Endothelial cell (in vitro differentiated cells): ENCODE results near the gene VDR. TPM values are rescaled to one million over a fixed set of nuclear protein-coding genes. Genes with fewer than 3 reads are reported as not detected.
A peak's percentile ranks its signal among the peaks of the same experiment; 100 is the strongest.

Experiments used
- DNase-seq: peaks from one replicate; pipeline ENCODE4 v3.0.0; 2021; ENCODE audit warnings: low spot score
- H3K27ac Mint-ChIP-seq: one replicate; pipeline ENCODE4 v1.8.0; 2021; ENCODE audit warnings: mixed read lengths, inconsistent platforms; ENCODE audit not compliant: unreplicated experiment
- H3K27me3 Mint-ChIP-seq: one replicate; pipeline ENCODE4 v1.8.0; 2021; ENCODE audit warnings: mild to moderate bottlenecking, moderate library complexity, mixed read lengths, inconsistent platforms; ENCODE audit not compliant: unreplicated experiment
- H3K36me3 Mint-ChIP-seq: one replicate; pipeline ENCODE4 v1.8.0; 2021; ENCODE audit warnings: mild to moderate bottlenecking, low read depth, mixed read lengths, inconsistent platforms; ENCODE audit not compliant: unreplicated experiment
- H3K4me1 Mint-ChIP-seq: one replicate; pipeline ENCODE4 v1.8.0; 2021; ENCODE audit warnings: mild to moderate bottlenecking, mixed read lengths, inconsistent platforms; ENCODE audit not compliant: unreplicated experiment
- H3K4me3 Mint-ChIP-seq: one replicate; pipeline ENCODE4 v1.8.0; 2021; ENCODE audit warnings: mild to moderate bottlenecking, mixed read lengths, inconsistent platforms; ENCODE audit not compliant: unreplicated experiment
- H3K9me3 Mint-ChIP-seq: one replicate; pipeline ENCODE4 v1.8.0; 2021; ENCODE audit warnings: mixed read lengths, inconsistent platforms; ENCODE audit not compliant: unreplicated experiment
- CTCF ChIP-seq: fragments of 200-600 bp; sonication (generic); IDR thresholded peaks from one replicate; pipeline ENCODE4 v1.5.0; 2021; ENCODE audit warnings: antibody characterized with exemption; ENCODE audit not compliant: unreplicated experiment
- total RNA-seq: library from RNA; stranded (reverse); fragmentation: NEBNext Ultra II Directional; extraction: Animal tissue kit (Norgen Biotek cat#: 25700); gene quantifications from one replicate; pipeline ENCODE4 v1.2.1, GENCODE V29; 2021; ENCODE audit not compliant: unreplicated experiment

VDR gene
- total RNA-seq, 1 donor from 2014 or later: 2.3 TPM

- Mint-ChIP-seq H3K36me3 (peaks cover 24% of the 10 kb centered on the region), H3K4me3 (peak overlapping the region; percentile 56), H3K27ac (peak overlapping the region; percentile 93), H3K9me3 (no peaks in the 10 kb centered on the region), H3K27me3 (peaks cover 35% of the 10 kb centered on the region), H3K4me1 (peaks cover 86% of the 10 kb centered on the region)
- TF ChIP-seq CTCF: no peak
- no peak for DNase-seq
Measured at GRCh38 chr12:47808574-47809365, 96.0 kb downstream of the VDR start.

GRCh38 chr12:47808050-47808449 lies 96.7 kb downstream of the VDR start:
- Mint-ChIP-seq H3K9me3 (no peaks in the 10 kb centered on the region), H3K4me1 (peaks cover 87% of the 10 kb centered on the region), H3K27me3 (peaks cover 36% of the 10 kb centered on the region), H3K4me3 (no peak overlapping the region), H3K36me3 (peaks cover 31% of the 10 kb centered on the region), H3K27ac (peak overlapping the region; percentile 93)
- no peak for DNase-seq
- no peak for TF ChIP-seq CTCF

- TF ChIP-seq CTCF: no peak
- DNase-seq: no peak
- Mint-ChIP-seq H3K27ac (peak overlapping the region; percentile 93), H3K36me3 (peaks cover 31% of the 10 kb centered on the region), H3K27me3 (peaks cover 37% of the 10 kb centered on the region), H3K9me3 (no peaks in the 10 kb centered on the region), H3K4me1 (peaks cover 91% of the 10 kb centered on the region), H3K4me3 (peak overlapping the region; percentile 3)
Measured at GRCh38 chr12:47807338-47807737, 97.5 kb downstream of the VDR start.

- peaks cover 93% of the 10 kb centered on the region for H3K4me1 Mint-ChIP-seq
- H3K27ac Mint-ChIP-seq: peak overlapping the region; percentile 90
- no peak for DNase-seq
- H3K36me3 Mint-ChIP-seq: peaks cover 39% of the 10 kb centered on the region
- peaks cover 39% of the 10 kb centered on the region for H3K27me3 Mint-ChIP-seq
- no peaks in the 10 kb centered on the region for H3K9me3 Mint-ChIP-seq
- H3K4me3 Mint-ChIP-seq: peak overlapping the region; percentile 1
- TF ChIP-seq CTCF: no peak
Measured at GRCh38 chr12:47805417-47805816, 99.4 kb downstream of the VDR start.

DNA sequence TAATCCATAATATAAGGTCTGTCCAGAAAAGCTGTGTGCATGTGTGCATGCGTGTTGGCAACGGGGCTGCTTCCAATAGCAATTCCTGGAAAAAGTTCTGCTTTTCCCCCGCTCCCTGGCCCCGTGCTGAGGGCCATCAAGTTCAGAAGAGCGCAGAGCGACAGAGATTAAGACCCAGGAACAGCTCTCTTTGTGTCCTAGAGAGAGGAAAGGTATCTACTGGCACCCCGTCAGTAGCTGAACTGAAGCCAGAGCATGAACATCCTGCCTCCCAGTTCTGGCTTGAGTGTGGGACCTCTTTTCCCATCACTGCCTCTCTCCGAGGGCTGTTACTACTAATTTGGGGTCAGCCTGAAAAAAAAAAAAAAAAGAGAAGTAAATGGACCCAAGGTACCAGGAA lies 100.6 kb downstream of the VDR start:
- Mint-ChIP-seq H3K27ac (peak overlapping the region; percentile 90), H3K4me1 (peaks cover 97% of the 10 kb centered on the region)
- no peak for TF ChIP-seq CTCF

More for the DNA sequence above, 100.6 kb downstream of the VDR start:
- H3K4me3 Mint-ChIP-seq: peak overlapping the region; percentile 47
- peaks cover 39% of the 10 kb centered on the region for H3K36me3 Mint-ChIP-seq
- peaks cover 45% of the 10 kb centered on the region for H3K27me3 Mint-ChIP-seq
- no peaks in the 10 kb centered on the region for H3K9me3 Mint-ChIP-seq
- DNase-seq: no peak
